Endothelial cell of umbilical vein (primary cell): Measurements from ENCODE around the gene SARNP. TPM values are rescaled to one million over a fixed set of nuclear protein-coding genes. Genes with fewer than 3 reads are reported as not detected.
A peak's percentile ranks its signal among the peaks of the same experiment; 100 is the strongest.

Source experiments
- BruUV-seq: library from RNA; stranded (reverse); fragments of 400-500 nt; replicated peaks from 2 replicates; lab custom pipeline; 2021; lab: Mats Ljungman, UMichigan
- CTCF ChIA-PET: fragments of 300-600, 350-600 bp; sonication (Branson Sonifier 250); formaldehyde crosslinking; loops from one replicate; lab custom pipeline; 2021; ENCODE audit warnings: antibody characterized with exemption, inconsistent platforms; lab: Charles Lee
- POLR2A ChIA-PET: fragments of 300-600, 350-600 bp; sonication (Branson Sonifier 250); formaldehyde crosslinking; loops from one replicate; lab custom pipeline; 2021; ENCODE audit warnings: antibody characterized with exemption, inconsistent platforms; lab: Charles Lee
- DNase-seq: peaks from one replicate; pipeline ENCODE4 v3.0.0-alpha.2; 2011; ENCODE audit warnings: low read depth, low spot score
- FAIRE-seq: peaks from 2 replicates; lab custom pipeline; 2011; peaks lifted over from hg19 to GRCh38; lab: Jason Lieb, UNC
- H2AFZ ChIP-seq: 2 replicates; pipeline ENCODE4 v1.6.0; 2012; ENCODE audit warnings: low read depth, low read length, control low read depth, inconsistent platforms
- H3K27ac ChIP-seq: 2 replicates; pipeline ENCODE4 v1.5.1; 2011; ENCODE audit warnings: low read depth, mild to moderate bottlenecking, control low read depth, low read length, moderate library complexity; ENCODE audit not compliant: insufficient read depth
- H3K27me3 ChIP-seq, 2 experiments: 2 replicates each; pipeline versions ENCODE4 v1.6.0 to v1.6.1; 2011; ENCODE audit warnings: low read length in 2 of 2, mixed read lengths in 1 of 2; ENCODE audit not compliant: control insufficient read depth in 2 of 2, insufficient read depth in 2 of 2
- H3K36me3 ChIP-seq, 2 experiments: 2 replicates in 1 of 2; 3 replicates in 1 of 2; pipeline ENCODE4 v1.5.1; 2011; ENCODE audit warnings: low read length in 2 of 2, mild to moderate bottlenecking in 1 of 2, moderate library complexity in 1 of 2; ENCODE audit not compliant: control insufficient read depth in 2 of 2, insufficient read depth in 2 of 2; ENCODE audit errors: extremely low read depth in 1 of 2
- H3K4me1 ChIP-seq: 3 replicates; pipeline ENCODE4 v1.5.1; 2011; ENCODE audit warnings: mild to moderate bottlenecking, low read length; ENCODE audit not compliant: control insufficient read depth, insufficient read depth; ENCODE audit errors: extremely low read depth
- H3K4me2 ChIP-seq: 2 replicates; pipeline ENCODE4 v1.6.1; 2011; ENCODE audit warnings: low read length, control low read depth, mixed read lengths; ENCODE audit not compliant: insufficient read depth
- H3K4me3 ChIP-seq, 3 experiments: fragments of 200-600 bp in 1 of 3; sonication (generic), shearing (Covaris generic) in 1 of 3; replicated peaks in 1 of 3; 2 replicates each; pipeline ENCODE4 v1.5.1; 2011 to 2016; ENCODE audit warnings: control low read depth in 3 of 3, low read length in 3 of 3, mild to moderate bottlenecking in 2 of 3, inconsistent platforms in 1 of 3, low read depth in 1 of 3, moderate library complexity in 1 of 3; ENCODE audit not compliant: insufficient read depth in 1 of 3
- H3K79me2 ChIP-seq: 2 replicates; pipeline ENCODE4 v1.6.0; 2012; ENCODE audit warnings: low read length, inconsistent platforms; ENCODE audit not compliant: control insufficient read depth, insufficient read depth
- H3K9ac ChIP-seq: replicated peaks from 2 replicates; pipeline ENCODE3; 2011; ENCODE audit warnings: low read length, control low read depth; ENCODE audit not compliant: insufficient read depth; ENCODE audit errors: extremely low read depth
- H3K9me1 ChIP-seq: replicated peaks from 3 replicates; pipeline ENCODE4 v1.6.0; 2011; ENCODE audit warnings: mild to moderate bottlenecking, low read length; ENCODE audit not compliant: control insufficient read depth, insufficient read depth; ENCODE audit errors: extremely low read depth
- H3K9me3 ChIP-seq: replicated peaks from 2 replicates; pipeline ENCODE4 v1.5.1; 2012; ENCODE audit warnings: low read length, inconsistent platforms; ENCODE audit not compliant: control insufficient read depth, insufficient read depth
- H4K20me1 ChIP-seq: replicated peaks from 2 replicates; pipeline ENCODE3; 2011; ENCODE audit warnings: mild to moderate bottlenecking, low read length; ENCODE audit not compliant: control insufficient read depth, insufficient read depth; ENCODE audit errors: extremely low read depth
- EZH2 ChIP-seq: IDR thresholded peaks from 2 replicates; pipeline ENCODE4 v1.6.1; 2012; ENCODE audit warnings: borderline replicate concordance, low read depth, mild to moderate bottlenecking, moderate library complexity, low read length, inconsistent platforms; ENCODE audit not compliant: severe bottlenecking
- GATA2 ChIP-seq: IDR thresholded peaks from 2 replicates; pipeline ENCODE4 v1.7.0; 2011; ENCODE audit warnings: low read depth, mild to moderate bottlenecking, moderate library complexity, mixed read lengths, low read length; ENCODE audit not compliant: insufficient read length, insufficient read depth
- MYC ChIP-seq: IDR thresholded peaks from one replicate; pipeline ENCODE4 v1.6.1; 2011; ENCODE audit warnings: mild to moderate bottlenecking, low read depth, low read length
- POLR2A ChIP-seq: IDR thresholded peaks from 2 replicates; pipeline ENCODE4 v1.6.1; 2012; ENCODE audit warnings: low read depth, mild to moderate bottlenecking, control low read depth, low read length
- POLR2AphosphoS5 ChIP-seq: IDR thresholded peaks from 2 replicates; pipeline ENCODE4 v1.6.1; 2012; ENCODE audit warnings: low read depth, mild to moderate bottlenecking, control low read depth, low read length, moderate library complexity; ENCODE audit not compliant: insufficient read depth
- dilution Hi-C: fragments of 300-500 bp; cut with MboI; formaldehyde crosslinking; loops from one replicate; pipeline ENCODE4 v1.15.0; 2019; ENCODE audit warnings: low sequenced_read_pairs; ENCODE audit not compliant: extremely low pct_ligation_motif_present
- intact Hi-C: fragments of 100-400 bp; cut with micrococcal nuclease; formaldehyde crosslinking; loops from one replicate; pipeline ENCODE4 v1.10.0; 2022
- polyA plus RNA-seq, 4 experiments: library from polyadenylated mRNA; depleted of rRNA in 3 of 4; stranded (reverse) in 3 of 4; unstranded in 1 of 4; fragments of >200 nt; gene quantifications; 2 replicates each; pipeline versions ENCODE4 v1.2.1 to v1.2.3, GENCODE V29; 2011 to 2012; ENCODE audit warnings: missing spikeins in 1 of 4
- total RNA-seq: library from RNA; stranded (reverse); gene quantifications from 2 replicates; pipeline ENCODE4 v1.2.3, GENCODE V29; 2021
- TF ChIP-seq, protein P1 (sequence below), 2 donors: IDR thresholded peaks; 1 replicate in 1 of 2; 2 replicates in 1 of 2; pipeline ENCODE4 v1.5.1; 2011; ENCODE audit warnings: low read length in 2 of 2, mild to moderate bottlenecking in 2 of 2, moderate library complexity in 2 of 2, control low read depth in 1 of 2, inconsistent platforms in 1 of 2, low read depth in 1 of 2; ENCODE audit not compliant: insufficient read depth in 1 of 2; ENCODE audit errors: extremely low read depth in 1 of 2

SARNP gene
- total and polyA plus RNA-seq, 2 donors (not counting 3 experiments of a cell fraction or from before 2014, with no cell fraction given), result 88.1 to 101 TPM

DNA sequence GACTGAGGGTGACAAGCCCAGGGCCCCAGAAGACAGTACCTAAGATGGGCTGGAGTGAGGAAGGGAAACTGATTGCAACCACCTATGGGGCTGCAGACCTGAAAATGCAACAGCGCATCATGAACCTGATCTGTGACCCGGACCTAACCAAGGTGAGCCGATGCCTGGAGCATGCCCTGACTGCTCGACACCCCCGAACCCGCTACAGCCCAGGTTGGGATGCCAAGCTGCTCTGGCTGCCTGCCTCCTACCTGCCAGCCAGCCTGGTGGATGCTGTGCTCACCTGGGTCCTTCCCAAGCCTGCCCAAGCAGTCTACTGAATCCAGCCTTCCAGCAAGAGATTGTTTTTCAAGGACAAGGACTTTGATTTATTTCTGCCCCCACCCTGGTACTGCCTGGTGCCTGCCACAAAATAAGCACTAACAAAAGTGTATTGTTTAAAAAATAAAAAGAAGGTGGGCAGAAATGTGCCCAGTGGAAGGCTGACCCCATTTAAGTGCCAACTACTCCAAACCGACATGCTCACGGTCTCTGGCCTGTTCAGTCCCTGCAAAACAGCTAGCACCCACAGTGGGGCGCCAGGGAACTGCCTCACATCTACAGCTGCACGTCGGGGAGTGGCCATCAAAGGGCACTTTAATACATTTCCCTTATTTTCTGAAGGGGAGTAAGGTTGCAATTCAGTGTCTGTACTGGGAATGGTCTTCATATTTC lies 93.1 kb downstream of the SARNP start:
- CTCF ChIA-PET, result interaction anchor here (0.8 to 11.1 kb wide), 6 partner anchors 13 to 305 kb away, joined by 3 to 151 read pairs (median 4); partner anchors contain the start of gene ITGA7
- Histone ChIP-seq H3K9me3 (no peaks in the 10 kb centered on the region), H3K27ac (no peak overlapping the region), H3K4me1 (peaks cover 20% of the 10 kb centered on the region), H3K4me2 (no peak overlapping the region), H2AFZ (no peak overlapping the region), H3K27me3 (no peaks in the 10 kb centered on the region), H3K9me1 (no peaks in the 10 kb centered on the region), H3K9ac (no peak overlapping the region), H4K20me1 (no peaks in the 10 kb centered on the region), H3K79me2 (peaks cover 30% of the 10 kb centered on the region), H3K36me3 (peaks cover 13 to 27% of the 10 kb centered on the region in 2 experiments), H3K4me3 (no peak overlapping the region)
- no TSS peak for BruUV-seq
- DNase-seq (peak; percentile 62), FAIRE-seq (peak; percentile 76)
- POLR2A ChIA-PET, result interaction anchor here (0.6 kb wide), 1 partner anchor 424 kb away, joined by 3 read pairs; no protein-coding TSS in a partner anchor
- no peak for TF ChIP-seq GATA2
- TF ChIP-seq EZH2, result no peak
- peak; percentile 15 for TF ChIP-seq POLR2AphosphoS5
- no peak for TF ChIP-seq MYC
- TF ChIP-seq POLR2A, result peak; percentile 16
- TF ChIP-seq, protein P1, sequence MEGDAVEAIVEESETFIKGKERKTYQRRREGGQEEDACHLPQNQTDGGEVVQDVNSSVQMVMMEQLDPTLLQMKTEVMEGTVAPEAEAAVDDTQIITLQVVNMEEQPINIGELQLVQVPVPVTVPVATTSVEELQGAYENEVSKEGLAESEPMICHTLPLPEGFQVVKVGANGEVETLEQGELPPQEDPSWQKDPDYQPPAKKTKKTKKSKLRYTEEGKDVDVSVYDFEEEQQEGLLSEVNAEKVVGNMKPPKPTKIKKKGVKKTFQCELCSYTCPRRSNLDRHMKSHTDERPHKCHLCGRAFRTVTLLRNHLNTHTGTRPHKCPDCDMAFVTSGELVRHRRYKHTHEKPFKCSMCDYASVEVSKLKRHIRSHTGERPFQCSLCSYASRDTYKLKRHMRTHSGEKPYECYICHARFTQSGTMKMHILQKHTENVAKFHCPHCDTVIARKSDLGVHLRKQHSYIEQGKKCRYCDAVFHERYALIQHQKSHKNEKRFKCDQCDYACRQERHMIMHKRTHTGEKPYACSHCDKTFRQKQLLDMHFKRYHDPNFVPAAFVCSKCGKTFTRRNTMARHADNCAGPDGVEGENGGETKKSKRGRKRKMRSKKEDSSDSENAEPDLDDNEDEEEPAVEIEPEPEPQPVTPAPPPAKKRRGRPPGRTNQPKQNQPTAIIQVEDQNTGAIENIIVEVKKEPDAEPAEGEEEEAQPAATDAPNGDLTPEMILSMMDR (IDR thresholded peaks at IDR 0.05; ENCODE audit: extremely low read depth in 1 of 2, insufficient read depth in 1 of 2, low read depth in 1 of 2, low read length in 2 of 2), result peak; percentile 53 to 62
- dilution Hi-C loops, result no loop called here
- intact Hi-C loops, result loop anchor here (1.0 to 5.0 kb wide), 2 partner anchors 13 to 537 kb away; no protein-coding TSS in a partner anchor
